Stomach (tissue), 9 donors: ENCODE data around the gene IMPDH2. TPM values are rescaled to one million over a fixed set of nuclear protein-coding genes. Genes with fewer than 3 reads are reported as not detected.

Experiments
- DNase-seq, 2 donors: peaks; one replicate each; pipeline versions ENCODE4 v3.0.0 to v3.0.0-alpha.2; 2013 to 2019
- H3K27ac ChIP-seq, 5 donors: fragments of 200-600 bp in 4 of 5; sonication (generic) in 4 of 5; one replicate each; pipeline ENCODE4 v1.5.1; 2013 to 2019; ENCODE audit warnings: mild to moderate bottlenecking in 1 of 5, moderate library complexity in 1 of 5
- H3K27me3 ChIP-seq, 3 donors: fragments of 200-600 bp; sonication (generic); one replicate each; pipeline ENCODE4 v1.5.1; 2017 to 2019; ENCODE audit warnings: mixed run types in 1 of 3
- H3K36me3 ChIP-seq, 4 donors: fragments of 200-600 bp; sonication (generic); 1 replicate in 3 of 4; 2 replicates in 1 of 4; pipeline ENCODE4 v1.5.1; 2016 to 2019
- H3K4me1 ChIP-seq, 4 donors: fragments of 200-600 bp; sonication (generic); one replicate each; pipeline ENCODE4 v1.5.1; 2016 to 2019
- H3K4me3 ChIP-seq, 4 donors: fragments of 200-600 bp; sonication (generic) in 3 of 4; one replicate each; pipeline ENCODE4 v1.5.1; 2016 to 2019; ENCODE audit warnings: mild to moderate bottlenecking in 1 of 4
- H3K9me3 ChIP-seq, 4 donors: fragments of 200-600 bp; sonication (generic); one replicate each; pipeline ENCODE4 v1.5.1; 2016 to 2019
- CTCF ChIP-seq, 7 experiments: fragments of 450-650 bp in 4 of 7; fragments of 200-600 bp in 3 of 7; sonication (generic) in 3 of 7; IDR thresholded peaks; one replicate each; pipeline ENCODE4 v1.5.1; 2016 to 2019; ENCODE audit warnings: antibody characterized with exemption in 7 of 7, control low read depth in 2 of 7, mild to moderate bottlenecking in 1 of 7
- EP300 ChIP-seq: sonication (generic); formaldehyde crosslinking; IDR thresholded peaks from one replicate; pipeline ENCODE4 v1.6.1; 2017; ENCODE audit warnings: antibody characterized with exemption
- POLR2A ChIP-seq, 4 donors: fragments of 450-650 bp; IDR thresholded peaks; one replicate each; pipeline ENCODE4 v1.6.1; 2016; ENCODE audit warnings: antibody characterized with exemption in 4 of 4, control low read depth in 2 of 4, mild to moderate bottlenecking in 1 of 4, moderate library complexity in 1 of 4
- POLR2AphosphoS5 ChIP-seq, 3 donors: sonication (generic); formaldehyde crosslinking; IDR thresholded peaks; one replicate each; pipeline ENCODE4 v1.6.1; 2016; ENCODE audit warnings: antibody characterized with exemption in 3 of 3
- WGBS, 5 donors: extraction: QIAGEN DNeasy Blood & Tissue Kit in 3 of 5; methylation state at CpG; one replicate each; pipeline versions ENCODE4 v1.1.5 to v1.1.7; 2013 to 2018; 5-methylcytosine and 5-hydroxymethylcytosine counted together
- intact Hi-C: fragments of 100-400 bp; cut with DNase I; formaldehyde crosslinking; loops from one replicate; pipeline ENCODE4 v1.15.1; 2023; ENCODE audit warnings: low total_unique reads
- polyA plus RNA-seq, 3 donors: library from polyadenylated mRNA; stranded (reverse); fragments of 200-250 nt; gene quantifications; one replicate each; pipeline ENCODE4 v1.2.3, GENCODE V29; 2013
- total RNA-seq, 5 donors: library from RNA; depleted of rRNA; stranded (reverse); fragments of >200 nt; gene quantifications; one replicate each; pipeline versions ENCODE4 v1.1.0 to v1.2.3, GENCODE V29; 2014 to 2016
- donor health status: healthy with polysubstance abuse.
- donor health status: Bipolar disorder and iron deficiency.
- donor health status: healthy.

The IMPDH2 gene
- total and polyA plus RNA-seq, 8 donors = 50.4 to 159 (median 107) TPM

- WGBS, 5 donors = 0 to 2% (median 1%) methylated on average over 6 to 7 of the region's 7 CpGs
- H3K9me3 ChIP-seq = no peaks in the 10 kb centered on the region
- peak overlapping the region; percentile 89 to 98 (median 95) for H3K27ac ChIP-seq
- peaks cover 12 to 50% (median 34%) of the 10 kb centered on the region in 4 donors for H3K4me1 ChIP-seq
- peaks cover 55 to 79% (median 76%) of the 10 kb centered on the region in 4 donors for H3K36me3 ChIP-seq
- peak overlapping the region; percentile 61 to 83 (median 74) for H3K4me3 ChIP-seq
- H3K27me3 ChIP-seq = no peaks in the 10 kb centered on the region
- TF ChIP-seq CTCF (IDR thresholded peaks at IDR 0.05) (no peak), POLR2AphosphoS5 (IDR thresholded peaks at IDR 0.05) (no peak), POLR2A (IDR thresholded peaks at IDR 0.05) (no peak), EP300 (no peak)
- DNase-seq = no peak
- intact Hi-C loops = no loop called here
Observed at GRCh38 chr3:49029563-49029884, 326 bp upstream of the IMPDH2 start.

- H3K27me3 ChIP-seq = no peaks in the 10 kb centered on the region
- intact Hi-C loops = no loop called here
- H3K9me3 ChIP-seq = no peaks in the 10 kb centered on the region
- peak overlapping the region; percentile 61 to 83 (median 74) for H3K4me3 ChIP-seq
- peak in 1 of 2 donors; percentile 4 for DNase-seq
- WGBS, 5 donors = 67 to 84% (median 78%) methylated on average over 4 of the region's 4 CpGs
- peak overlapping the region in 4 of 5 donors; percentile 90 to 98 (median 96) for H3K27ac ChIP-seq
- no peak for TF ChIP-seq EP300
- TF ChIP-seq CTCF (IDR thresholded peaks at IDR 0.05) = no peak
- no peak for TF ChIP-seq POLR2AphosphoS5 (IDR thresholded peaks at IDR 0.05)
- TF ChIP-seq POLR2A (IDR thresholded peaks at IDR 0.05) = no peak
- H3K36me3 ChIP-seq = peaks cover 59 to 79% (median 76%) of the 10 kb centered on the region in 4 donors
- H3K4me1 ChIP-seq = peaks cover 15 to 62% (median 45%) of the 10 kb centered on the region in 4 donors
Observed at GRCh38 chr3:49028298-49028672, 913 bp downstream of the IMPDH2 start.

DNA sequence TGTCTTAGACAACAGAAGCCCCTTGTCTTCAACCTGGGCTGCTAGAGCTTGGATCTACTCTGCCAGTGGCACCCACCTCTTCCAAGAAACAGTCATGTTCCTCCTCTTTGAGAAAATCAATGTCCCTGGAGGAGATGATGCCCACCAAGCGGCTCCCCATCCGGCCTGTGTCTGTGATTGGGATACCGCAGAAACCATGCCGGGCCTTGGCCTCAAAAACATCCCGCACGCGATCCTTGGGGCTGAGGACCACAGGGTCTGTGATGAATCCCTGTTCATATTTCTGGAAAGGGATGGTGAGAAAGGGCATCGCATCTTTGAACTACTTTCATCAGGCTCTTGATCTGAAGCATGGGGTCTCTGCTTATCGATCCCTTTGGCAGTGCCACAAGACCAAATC lies 1.6 kb downstream of the IMPDH2 start:
- no peak for TF ChIP-seq EP300
- TF ChIP-seq CTCF (IDR thresholded peaks at IDR 0.05) = no peak
- TF ChIP-seq POLR2A (IDR thresholded peaks at IDR 0.05) = no peak
- no peak for TF ChIP-seq POLR2AphosphoS5 (IDR thresholded peaks at IDR 0.05)
- 96 to 97% (median 96%) methylated on average over 9 of the region's 9 CpGs for WGBS, 5 donors
- intact Hi-C loops = no loop called here
- Histone ChIP-seq H3K4me1 (peaks cover 21 to 69% (median 51%) of the 10 kb centered on the region in 4 donors), H3K36me3 (peaks cover 53 to 77% (median 74%) of the 10 kb centered on the region in 4 donors), H3K27ac (peak overlapping the region in 4 of 5 donors; percentile 90 to 98 (median 96)), H3K27me3 (no peaks in the 10 kb centered on the region), H3K9me3 (no peaks in the 10 kb centered on the region), H3K4me3 (no peak overlapping the region)
- DNase-seq = no peak

DNA sequence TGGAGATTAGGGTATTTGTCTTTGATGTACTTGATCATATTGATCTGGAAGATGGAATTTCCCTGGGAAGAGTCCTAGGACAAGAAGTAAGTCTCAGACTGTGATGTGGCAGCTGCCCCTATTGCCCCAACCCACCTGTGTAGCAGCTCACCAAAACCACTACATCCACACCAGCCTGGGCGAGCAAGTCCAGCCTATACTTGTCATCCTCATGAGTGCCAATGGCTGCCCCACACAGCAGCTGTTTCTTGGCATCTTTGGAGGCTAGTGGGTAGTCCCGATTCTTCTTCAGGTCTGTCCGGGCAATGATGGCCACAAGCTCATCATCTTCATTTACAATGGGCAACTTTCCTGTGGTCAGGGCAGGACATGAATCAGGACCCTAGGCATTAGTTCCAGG lies 2.7 kb downstream of the IMPDH2 start:
- H3K27ac ChIP-seq = peak overlapping the region in 1 of 5 donors; percentile 98
- no peak overlapping the region for H3K4me3 ChIP-seq
- no peak for TF ChIP-seq POLR2A (IDR thresholded peaks at IDR 0.05)
- TF ChIP-seq CTCF (IDR thresholded peaks at IDR 0.05) = no peak
- TF ChIP-seq POLR2AphosphoS5 (IDR thresholded peaks at IDR 0.05) = no peak
- no peak for TF ChIP-seq EP300
- no peaks in the 10 kb centered on the region for H3K9me3 ChIP-seq
- peaks cover 25 to 72% (median 55%) of the 10 kb centered on the region in 4 donors for H3K4me1 ChIP-seq
- WGBS, 5 donors = 86 to 98% (median 95%) methylated on average over 1 to 3 of the region's 3 CpGs
- peaks cover 42 to 66% (median 63%) of the 10 kb centered on the region in 4 donors for H3K36me3 ChIP-seq
- intact Hi-C loops = no loop called here
- no peaks in the 10 kb centered on the region for H3K27me3 ChIP-seq
- no peak for DNase-seq
